Stimulated activated CD4-positive, alpha-beta T cell treated with anti-CD3 and anti-CD28 coated beads, TNF-alpha, amount 100 ng/mL, for 48 hours (primary cell): ENCODE results near the gene CDH13.

Experiments used
- DNase-seq, 3 donors: peaks; one replicate each; pipeline ENCODE4 v3.0.0-alpha.2; 2020; ENCODE audit warnings: low read depth in 3 of 3

Gene CDH13

DNA sequence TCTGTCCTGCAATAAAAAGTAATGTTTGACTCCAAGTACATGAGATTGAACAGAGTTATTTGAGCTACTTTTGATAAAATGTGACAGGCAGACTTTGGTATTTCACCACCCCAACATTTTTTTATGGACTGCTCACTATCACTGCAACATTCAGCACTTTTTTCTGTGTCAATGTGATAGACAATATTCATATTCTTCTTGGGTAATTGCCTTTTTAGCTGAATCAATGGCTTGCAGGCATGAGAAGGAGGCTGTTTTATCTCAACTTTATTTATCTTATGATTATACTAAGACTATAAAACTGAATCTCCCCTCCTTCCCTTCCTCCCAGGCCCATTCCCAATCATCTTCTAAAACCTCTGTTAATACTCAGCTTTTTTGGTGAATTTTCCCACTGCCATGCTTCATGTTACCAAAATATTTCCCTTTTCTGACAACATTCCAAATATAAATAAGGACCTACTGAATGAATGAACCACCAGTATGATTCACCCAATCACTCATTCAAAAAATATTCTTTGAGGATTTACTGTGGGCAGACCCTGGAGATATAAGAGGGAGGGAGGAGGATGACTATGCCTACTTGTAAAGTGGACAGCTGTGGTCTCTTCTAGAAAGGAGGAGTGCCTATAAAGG, 67.6 kb downstream of the CDH13 start:
- DNase-seq = no peak

GRCh38 chr16:82695806-82696205, 69.0 kb downstream of the CDH13 start:
- DNase-seq = no peak

GRCh38 chr16:82699260-82699659, 72.5 kb downstream of the CDH13 start:
- no peak for DNase-seq

DNA sequence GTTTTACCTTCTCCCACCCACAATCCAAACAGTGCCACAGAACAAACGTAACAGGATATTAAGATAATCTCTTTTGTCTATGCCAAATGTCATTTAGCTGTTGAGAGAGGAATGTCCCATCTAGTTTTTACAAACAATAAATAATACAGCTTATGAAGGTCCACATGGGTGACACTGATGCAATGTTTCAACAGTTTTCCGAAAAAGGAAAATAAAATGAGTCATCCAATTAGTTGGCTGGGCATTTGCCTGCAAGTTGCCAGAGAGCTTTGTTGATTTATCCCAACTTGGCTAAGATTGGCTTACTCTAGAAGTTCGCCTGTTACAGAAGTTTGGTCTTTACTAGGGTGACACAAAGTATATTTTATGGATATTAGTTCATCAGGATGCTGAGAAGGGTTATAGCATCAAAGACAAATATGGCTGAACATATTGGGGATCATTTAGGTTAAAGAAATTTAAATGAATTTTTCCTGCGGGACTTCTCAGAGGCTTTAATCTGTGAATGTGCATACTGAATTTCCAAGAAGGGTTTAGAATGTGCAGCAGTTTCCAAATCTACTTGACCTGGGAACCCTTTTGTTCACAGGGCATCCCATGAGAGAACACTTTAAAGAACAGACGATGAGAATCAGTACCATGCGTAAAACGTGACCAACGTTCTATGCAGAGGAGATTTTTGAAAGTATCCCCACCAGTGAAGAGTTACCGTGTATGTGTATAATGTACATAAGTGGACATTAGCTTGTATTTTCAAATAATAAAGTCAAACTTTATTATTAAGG, 73.1 kb downstream of the CDH13 start:
- no peak for DNase-seq

DNA sequence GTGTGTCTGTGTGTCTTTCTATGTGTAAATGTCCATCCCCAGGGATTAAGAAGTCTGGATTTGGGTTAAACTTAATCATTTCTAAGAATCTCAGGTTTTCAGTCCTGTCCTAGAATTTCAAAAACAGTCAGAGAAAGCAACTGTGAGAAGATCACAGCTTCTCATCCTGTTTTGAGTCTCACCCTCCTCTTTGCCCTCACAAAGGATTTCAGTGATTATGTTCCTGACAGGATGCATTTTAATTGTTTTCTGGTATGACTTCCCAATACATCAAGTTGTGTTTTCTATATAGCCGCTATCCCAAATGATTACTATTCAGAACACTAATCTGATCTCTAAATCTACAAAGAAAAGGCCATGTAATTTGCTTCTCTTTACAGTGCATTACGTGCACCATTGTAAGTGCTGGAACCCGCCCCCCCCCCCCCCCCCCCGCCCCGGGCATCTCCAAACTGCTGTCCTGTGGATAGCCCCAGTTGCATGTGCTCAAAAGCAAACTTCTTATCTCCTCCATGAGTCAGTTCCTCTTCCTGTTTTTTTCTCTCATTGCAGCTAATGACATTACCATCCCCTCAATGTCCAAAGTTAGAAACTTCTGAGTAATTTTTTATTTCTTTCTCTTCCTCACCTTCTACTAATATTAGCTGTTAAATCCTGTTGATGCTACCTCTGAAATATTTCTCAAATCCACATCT, 73.9 kb downstream of the CDH13 start:
- no peak for DNase-seq

GRCh38 chr16:82701442-82701955, 74.7 kb downstream of the CDH13 start:
- no peak for DNase-seq

GRCh38 chr16:82703161-82703560, 76.4 kb downstream of the CDH13 start:
- DNase-seq = no peak

DNA sequence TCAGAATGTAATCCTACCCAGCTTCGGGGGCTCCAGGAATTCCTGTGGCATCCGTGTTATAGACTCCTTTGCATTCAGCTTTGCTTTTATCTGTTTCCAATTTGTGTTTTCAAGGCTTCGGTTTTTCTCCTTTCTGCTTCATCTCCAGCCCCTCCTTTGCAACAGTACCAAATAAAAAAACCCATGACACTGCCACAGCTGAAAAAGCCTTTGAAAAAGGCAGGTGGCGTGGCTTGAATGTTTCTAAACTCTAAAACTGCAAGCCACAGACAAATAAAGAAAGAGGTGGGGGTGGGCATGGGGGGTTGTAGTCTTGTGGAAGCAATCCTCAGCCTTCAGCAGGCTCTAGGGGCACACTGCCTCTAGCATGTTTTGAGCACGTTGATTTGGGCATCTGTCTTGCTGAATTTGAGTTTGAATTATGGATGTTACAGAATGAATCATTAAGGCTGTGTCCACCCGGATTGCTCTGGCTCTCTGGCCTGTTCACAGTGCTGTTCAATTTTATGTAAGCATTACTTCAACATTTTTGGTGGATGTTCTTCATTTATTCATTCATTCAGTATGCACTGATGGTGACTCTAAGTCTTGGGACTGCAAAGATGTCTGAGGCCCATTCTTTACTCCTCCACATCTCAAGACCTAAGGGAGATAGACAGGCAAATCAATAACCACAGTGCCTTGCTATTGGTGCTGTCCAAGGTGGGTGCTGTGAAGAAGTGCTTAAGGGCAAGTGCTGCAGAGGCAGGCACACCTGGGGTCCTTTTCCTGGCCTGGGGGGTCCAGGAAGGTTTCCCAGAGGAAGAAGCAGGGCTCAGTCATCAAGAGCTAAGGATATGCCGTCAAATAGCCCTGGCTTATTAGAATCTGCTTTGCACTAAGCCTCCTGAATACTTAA, 77.4 kb downstream of the CDH13 start:
- DNase-seq = no peak

- DNase-seq = no peak
Observed at GRCh38 chr16:82709987-82710386, 83.2 kb downstream of the CDH13 start.

- DNase-seq = no peak
Observed at GRCh38 chr16:82713778-82714177, 87.0 kb downstream of the CDH13 start.

GRCh38 chr16:82715160-82715559, 88.4 kb downstream of the CDH13 start:
- DNase-seq = no peak

- DNase-seq = no peak
Observed at GRCh38 chr16:82715833-82716232, 89.1 kb downstream of the CDH13 start.

DNA sequence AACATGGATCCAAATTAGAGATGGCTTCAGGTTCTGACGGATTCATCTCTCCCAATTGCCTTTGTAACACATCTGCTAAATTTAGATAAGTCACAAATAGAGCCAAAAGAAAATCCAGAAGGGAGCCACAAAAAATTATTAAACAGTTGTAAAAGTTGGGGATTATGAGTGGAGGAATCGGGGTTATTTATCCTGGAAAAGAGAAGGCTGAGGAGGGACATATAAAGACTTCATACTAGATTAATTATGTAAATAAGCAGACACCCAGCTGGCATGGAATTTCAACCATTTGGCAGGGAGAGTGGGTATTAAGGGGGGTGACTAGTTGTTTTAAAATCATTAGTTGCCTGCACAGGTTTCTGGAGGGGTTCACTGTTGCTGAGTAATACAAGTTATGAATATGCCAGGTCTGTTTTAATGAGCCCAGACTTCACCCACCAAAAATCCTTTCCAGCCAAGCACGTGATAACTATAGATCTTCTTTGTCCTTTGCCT, 89.6 kb downstream of the CDH13 start:
- no peak for DNase-seq

DNA sequence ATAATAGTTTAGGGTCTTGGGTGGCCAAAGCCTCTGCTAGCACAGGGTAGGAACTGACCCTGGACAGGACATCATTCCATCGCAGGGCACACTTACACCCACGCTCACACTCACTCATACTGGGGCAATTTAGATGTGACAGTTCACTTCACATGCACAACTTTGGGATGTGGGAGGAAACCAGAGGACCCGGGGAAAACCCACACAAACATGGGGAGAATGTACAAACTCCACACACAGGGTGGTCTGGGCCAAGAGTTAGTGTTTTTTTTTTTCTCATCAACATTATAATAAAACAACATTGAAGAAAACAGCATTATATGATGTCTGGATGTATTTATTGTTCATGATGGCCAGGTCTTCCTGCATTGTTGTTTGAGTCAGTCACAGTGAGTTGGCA, 93.6 kb downstream of the CDH13 start:
- DNase-seq = no peak

DNA sequence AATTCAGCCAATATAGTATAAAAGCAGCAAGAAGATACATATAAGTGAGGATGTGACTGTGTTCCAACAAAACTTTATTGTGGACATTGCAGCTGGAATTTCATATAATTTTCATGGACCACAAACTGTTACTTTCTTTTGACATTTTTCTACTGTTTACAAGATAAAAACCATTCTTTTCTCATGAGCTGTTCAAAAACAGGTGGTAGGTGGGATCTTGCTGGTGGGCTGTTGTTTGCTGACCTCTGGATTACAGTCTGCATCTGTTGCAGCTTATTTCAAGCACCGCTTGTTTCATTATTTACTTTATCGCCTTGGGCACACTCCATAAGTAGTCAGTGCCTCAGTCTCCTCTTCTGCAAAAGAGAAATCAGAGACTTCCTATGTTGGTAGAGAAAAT, 99.5 kb downstream of the CDH13 start:
- DNase-seq = no peak

- DNase-seq = no peak
Observed at GRCh38 chr16:82728901-82729300, 102.1 kb downstream of the CDH13 start.

DNA sequence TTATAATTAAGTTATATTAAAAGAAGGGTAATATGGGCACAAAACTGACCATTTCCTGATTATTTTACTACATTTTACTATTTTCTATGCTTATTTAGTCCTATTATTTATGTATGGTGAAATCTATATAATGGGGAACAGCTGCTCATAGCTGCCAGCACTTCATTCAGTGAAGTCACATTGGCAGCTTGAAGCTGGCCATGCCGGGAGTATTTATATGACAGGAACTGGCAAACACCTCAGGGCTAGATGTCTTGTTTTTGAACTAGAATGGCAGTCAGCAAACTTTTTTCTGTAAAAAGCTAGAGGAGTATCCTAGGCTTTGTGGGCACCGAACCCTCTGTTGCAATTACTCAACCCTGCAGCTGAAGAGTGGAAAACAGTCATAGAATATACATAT, 104.1 kb downstream of the CDH13 start:
- no peak for DNase-seq

- DNase-seq = no peak
Observed at GRCh38 chr16:82732461-82732860, 105.7 kb downstream of the CDH13 start.

DNA sequence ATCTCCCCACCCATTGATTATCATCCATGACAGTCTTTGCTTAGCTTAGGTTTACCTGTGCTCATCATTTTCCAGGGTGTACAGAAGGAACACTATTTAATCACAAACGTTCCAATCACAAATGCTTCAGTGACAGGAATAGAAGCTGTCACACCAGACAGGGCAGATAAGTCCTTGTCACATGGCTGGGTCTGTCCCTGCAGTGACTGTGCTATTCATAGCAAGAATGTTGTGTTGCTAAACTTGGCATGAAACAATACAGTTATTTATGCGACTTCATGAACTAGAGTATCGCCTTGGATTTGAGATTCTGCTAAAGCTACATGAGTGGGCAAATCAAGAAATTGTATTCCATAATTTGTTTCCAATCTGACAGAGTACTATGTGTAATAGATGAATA, 108.4 kb downstream of the CDH13 start:
- no peak for DNase-seq

DNA sequence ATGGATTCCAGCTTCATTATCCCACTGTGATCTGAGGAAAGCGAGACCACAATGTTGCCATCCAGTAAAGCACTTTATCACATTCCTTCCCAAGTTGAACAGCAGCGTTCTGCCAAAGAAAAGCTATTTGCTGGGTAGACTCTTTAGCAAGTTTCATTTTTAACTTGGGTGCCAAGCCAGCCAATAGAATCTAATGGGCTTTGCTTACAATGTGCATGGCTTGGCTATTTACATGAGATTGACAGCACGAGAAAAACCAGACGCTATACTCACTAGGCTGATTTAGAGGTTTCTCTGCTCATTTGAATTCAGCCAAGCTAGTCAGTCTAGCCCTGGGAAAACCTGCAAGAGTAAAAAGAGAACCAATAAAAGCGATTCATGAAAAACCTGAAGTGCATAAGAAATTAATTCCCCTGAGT, 108.9 kb downstream of the CDH13 start:
- no peak for DNase-seq

GRCh38 chr16:82736224-82736623, 109.5 kb downstream of the CDH13 start:
- no peak for DNase-seq

DNA sequence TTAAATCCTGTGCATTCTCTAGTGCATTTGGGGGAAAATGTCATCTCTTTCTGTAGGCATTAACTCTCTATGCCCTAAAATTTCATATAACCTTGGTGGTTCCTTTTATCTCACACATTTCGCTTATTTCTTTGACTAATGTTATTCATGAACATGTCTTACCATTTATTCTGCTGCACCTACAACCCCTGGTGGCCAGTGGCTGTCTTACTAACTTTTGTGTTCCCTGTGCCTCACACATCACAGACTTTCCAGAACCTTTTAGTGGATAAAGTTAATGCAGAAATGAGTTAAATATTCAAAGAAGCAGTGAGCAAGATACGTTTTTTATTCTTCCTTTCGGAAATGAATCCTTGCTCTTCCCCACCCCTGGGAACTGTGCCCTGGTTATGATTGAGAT, 111.9 kb downstream of the CDH13 start:
- no peak for DNase-seq
